Ecto neural progenitor cell (in vitro differentiated cells): ENCODE data around the gene ALPG.
A peak's percentile ranks its signal among the peaks of the same experiment; 100 is the strongest.

Experiments used
- DNase-seq: peaks from one replicate; pipeline ENCODE4 v3.0.0-alpha.2; 2018; ENCODE audit warnings: low spot score

Gene ALPG

GRCh38 chr2:232457121-232458011 lies 50.7 kb downstream of the ALPG start:
- DNase-seq = peak; percentile 38

- DNase-seq = no peak
Observed at GRCh38 chr2:232458051-232458660, 51.5 kb downstream of the ALPG start.

GRCh38 chr2:232458661-232459418 lies 52.2 kb downstream of the ALPG start:
- DNase-seq = peak; percentile 41

GRCh38 chr2:232459419-232460035 lies 52.9 kb downstream of the ALPG start:
- DNase-seq = peak; percentile 40

GRCh38 chr2:232460171-232460570 lies 53.5 kb downstream of the ALPG start:
- DNase-seq = no peak
